GM10266 (cell line): Measurements from ENCODE around the gene F7.
"Not testable (repeated sequence)": the region's sequence is repeated elsewhere in the genome, so short reads cannot be mapped to it uniquely, and the experiment has no call there.

Experiments
- DNase-seq: peaks from one replicate; pipeline ENCODE4 v3.0.0; 2012; ENCODE audit errors: extremely low spot score
- TF ChIP-seq, protein P1 (sequence below): IDR thresholded peaks from 2 replicates; pipeline ENCODE4 v1.5.1; 2012; ENCODE audit warnings: mild to moderate bottlenecking, low read depth; ENCODE audit not compliant: control insufficient read depth, insufficient read depth; ENCODE audit errors: missing control alignments

The F7 gene

DNA sequence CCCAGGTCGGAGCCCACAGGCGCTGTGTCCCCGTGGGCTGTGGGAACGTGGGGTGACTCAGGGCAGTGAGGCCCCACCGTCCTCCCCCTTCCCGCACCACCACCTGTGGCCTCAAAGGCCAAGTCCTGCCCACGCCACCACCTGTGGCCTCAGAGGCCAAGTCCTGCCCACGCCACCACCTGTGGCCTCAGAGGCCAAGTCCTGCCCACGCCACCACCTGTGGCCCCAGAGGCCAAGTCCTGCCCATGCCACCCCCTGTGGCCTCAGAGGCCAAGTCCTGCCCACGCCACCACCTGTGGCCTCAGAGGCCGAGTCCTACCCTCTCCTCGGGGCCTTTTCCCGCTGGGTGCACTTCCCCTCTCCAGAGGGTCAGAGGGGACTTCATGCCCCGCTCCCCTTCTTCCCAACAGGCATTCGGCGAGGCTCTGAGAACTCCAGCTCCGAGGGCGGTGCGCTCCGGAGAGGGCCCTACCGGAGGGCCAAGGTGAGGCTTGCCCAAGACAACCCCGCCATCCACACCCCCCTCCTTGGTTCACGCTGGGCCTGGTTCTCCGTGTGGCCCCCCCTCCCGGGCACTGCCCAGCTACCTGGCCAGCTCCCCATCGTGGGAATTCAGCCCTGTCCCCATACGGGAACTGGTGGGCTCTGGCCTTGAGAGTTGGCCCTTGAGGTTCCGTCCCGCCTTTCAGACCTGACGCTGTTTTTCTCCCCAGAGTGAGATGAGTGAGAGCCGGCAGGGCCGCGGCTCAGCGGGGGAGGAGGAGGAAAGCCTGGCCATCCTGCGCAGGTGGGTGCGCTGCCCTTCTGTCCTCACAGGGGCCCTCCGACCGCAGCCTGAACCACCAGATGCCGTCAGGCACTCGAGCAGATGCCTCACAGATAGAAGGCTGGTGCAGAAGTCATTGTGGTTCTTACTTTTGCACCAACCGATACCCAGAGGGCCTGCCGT is 27.4 kb upstream of the F7 start:
- TF ChIP-seq, protein P1, sequence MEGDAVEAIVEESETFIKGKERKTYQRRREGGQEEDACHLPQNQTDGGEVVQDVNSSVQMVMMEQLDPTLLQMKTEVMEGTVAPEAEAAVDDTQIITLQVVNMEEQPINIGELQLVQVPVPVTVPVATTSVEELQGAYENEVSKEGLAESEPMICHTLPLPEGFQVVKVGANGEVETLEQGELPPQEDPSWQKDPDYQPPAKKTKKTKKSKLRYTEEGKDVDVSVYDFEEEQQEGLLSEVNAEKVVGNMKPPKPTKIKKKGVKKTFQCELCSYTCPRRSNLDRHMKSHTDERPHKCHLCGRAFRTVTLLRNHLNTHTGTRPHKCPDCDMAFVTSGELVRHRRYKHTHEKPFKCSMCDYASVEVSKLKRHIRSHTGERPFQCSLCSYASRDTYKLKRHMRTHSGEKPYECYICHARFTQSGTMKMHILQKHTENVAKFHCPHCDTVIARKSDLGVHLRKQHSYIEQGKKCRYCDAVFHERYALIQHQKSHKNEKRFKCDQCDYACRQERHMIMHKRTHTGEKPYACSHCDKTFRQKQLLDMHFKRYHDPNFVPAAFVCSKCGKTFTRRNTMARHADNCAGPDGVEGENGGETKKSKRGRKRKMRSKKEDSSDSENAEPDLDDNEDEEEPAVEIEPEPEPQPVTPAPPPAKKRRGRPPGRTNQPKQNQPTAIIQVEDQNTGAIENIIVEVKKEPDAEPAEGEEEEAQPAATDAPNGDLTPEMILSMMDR, result no peak
- no peak for DNase-seq

- DNase-seq, result no peak
- TF ChIP-seq, protein P1, result no peak
Measured at GRCh38 chr13:113078902-113079780, 26.4 kb upstream of the F7 start.

- DNase-seq, result not testable (repeated sequence)
Measured at GRCh38 chr13:113079781-113080080, 25.9 kb upstream of the F7 start.

DNA sequence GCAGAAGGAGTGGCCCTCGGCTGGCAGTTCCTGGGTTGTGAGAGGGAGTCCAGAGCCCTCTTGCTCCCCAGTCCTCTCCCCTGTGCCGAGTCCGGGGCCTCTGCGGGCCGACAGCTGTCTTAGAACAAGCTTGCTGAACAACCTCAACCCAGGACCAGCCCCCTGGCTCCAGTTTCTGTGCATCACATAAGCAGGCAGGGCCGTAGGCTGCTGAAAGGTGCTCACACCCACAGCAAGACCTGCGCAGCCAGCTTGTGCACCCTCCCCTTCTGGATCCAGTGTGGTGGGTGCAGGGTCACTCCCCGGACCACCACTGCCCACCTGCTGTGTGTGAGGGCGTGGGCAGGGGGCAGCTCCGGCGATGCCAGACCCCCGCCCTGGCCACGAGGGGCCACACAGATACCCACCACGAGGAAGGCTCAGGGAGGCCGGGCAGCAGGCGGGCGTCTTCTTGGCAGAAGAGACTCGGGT is 25.2 kb upstream of the F7 start:
- DNase-seq, result no peak
- TF ChIP-seq, protein P1, result no peak

DNA sequence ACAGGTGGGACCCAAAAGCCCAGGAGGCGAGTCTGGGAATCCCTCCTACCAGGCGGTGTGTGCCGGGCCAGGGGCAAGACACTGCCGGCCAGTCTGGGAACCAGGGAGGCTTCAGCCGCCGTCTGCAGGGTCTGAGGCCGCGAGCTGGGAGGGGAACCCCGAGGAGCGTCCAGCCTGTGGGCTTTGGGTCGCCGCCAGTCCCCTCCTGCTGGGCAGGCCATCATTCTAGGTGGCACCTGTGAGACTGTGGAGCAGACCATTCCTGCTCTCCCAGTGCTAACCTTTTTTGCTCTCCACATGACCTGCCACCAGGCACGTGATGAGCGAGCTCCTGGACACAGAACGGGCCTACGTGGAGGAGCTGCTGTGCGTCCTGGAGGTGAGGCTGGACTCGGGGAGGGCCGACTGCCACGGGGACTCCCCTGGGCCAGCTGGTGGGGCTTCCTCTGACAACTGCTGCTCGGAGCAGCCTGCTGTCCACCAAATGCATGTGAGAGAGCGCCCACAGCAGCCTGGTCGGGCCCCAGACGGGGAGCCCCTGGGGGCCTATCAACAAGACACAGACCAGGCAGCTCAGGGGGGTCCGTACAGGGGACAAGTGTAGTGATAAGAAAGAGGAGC is 24.6 kb upstream of the F7 start:
- no peak for DNase-seq
- TF ChIP-seq, protein P1, result no peak

GRCh38 chr13:113082198-113083021 is 23.2 kb upstream of the F7 start:
- no peak for DNase-seq
- TF ChIP-seq, protein P1, result no peak

DNA sequence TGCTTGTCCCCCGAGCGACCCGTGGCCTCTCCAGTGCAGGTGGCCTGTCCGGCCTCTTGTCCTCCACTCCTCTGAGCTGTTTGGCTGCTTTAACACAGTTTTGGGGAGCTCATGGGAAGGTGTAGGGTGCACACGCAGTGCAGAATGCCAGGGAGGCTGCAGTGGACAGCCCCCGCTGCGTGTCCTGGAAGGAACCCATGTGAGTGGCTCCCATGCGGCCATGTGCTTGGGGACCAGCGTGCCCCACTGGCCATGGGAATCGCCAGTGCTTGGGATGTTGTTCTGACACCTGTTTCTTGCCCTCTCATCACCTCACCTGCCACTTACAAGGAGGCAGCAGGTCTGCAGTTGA is 22.6 kb upstream of the F7 start:
- TF ChIP-seq, protein P1, result no peak
- no peak for DNase-seq
